ENCODE measurements around the gene ZNF668.

DNA sequence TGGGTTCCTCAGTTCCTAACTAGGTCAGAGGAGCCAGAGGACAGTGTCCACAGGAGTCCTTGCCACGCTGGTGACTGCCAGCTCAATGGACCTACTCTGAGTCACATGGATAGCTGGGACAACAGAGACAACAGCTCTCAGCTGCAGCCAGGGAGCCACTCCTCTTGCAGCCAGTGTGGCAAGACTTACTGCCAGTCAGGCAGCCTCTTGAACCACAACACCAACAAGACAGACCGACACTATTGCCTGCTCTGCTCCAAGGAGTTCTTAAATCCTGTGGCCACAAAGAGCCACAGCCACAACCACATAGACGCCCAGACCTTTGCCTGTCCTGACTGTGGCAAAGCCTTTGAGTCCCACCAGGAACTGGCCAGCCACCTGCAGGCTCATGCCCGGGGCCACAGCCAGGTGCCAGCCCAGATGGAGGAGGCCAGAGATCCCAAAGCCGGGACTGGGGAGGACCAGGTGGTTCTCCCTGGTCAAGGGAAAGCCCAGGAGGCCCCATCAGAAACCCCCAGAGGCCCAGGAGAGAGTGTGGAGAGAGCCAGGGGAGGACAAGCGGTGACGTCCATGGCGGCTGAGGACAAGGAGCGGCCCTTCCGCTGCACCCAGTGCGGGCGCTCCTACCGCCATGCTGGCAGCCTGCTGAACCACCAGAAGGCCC is 6.8 kb upstream of the ZNF668 start:
- no peak for TF ChIP-seq CTCF (IDR thresholded peaks at IDR 0.05; ENCODE audit: poor library complexity)
- TF ChIP-seq EZH2phosphoT487 (IDR thresholded peaks at IDR 0.05; ENCODE audit: low read depth, severe bottlenecking, unreplicated experiment) = no peak
- TF ChIP-seq EZH2 (IDR thresholded peaks at IDR 0.05; ENCODE audit: borderline replicate concordance) = no peak
